ENCODE results near the gene CDH2.

The CDH2 gene

GRCh38 chr18:28178720-28179119 lies 1.8 kb upstream of the CDH2 start:
- DNase-seq (ENCODE audit: low spot score), result no peak
- in situ Hi-C loops (cut with MboI; ENCODE audit: low sequenced_read_pairs, unreplicated experiment), result no loop called here
- no peak for TF ChIP-seq CTCF (IDR thresholded peaks at IDR 0.05; ENCODE audit: borderline replicate concordance, control extremely low read depth, extremely low read depth, insufficient read depth, missing control alignments)

GRCh38 chr18:28177828-28178635 lies 1.1 kb upstream of the CDH2 start:
- DNase-seq (ENCODE audit: low spot score), result peak; percentile 40
- in situ Hi-C loops (cut with MboI; ENCODE audit: low sequenced_read_pairs, unreplicated experiment), result no loop called here
- no peak for TF ChIP-seq CTCF (IDR thresholded peaks at IDR 0.05; ENCODE audit: borderline replicate concordance, control extremely low read depth, extremely low read depth, insufficient read depth, missing control alignments)

- peak; percentile 34 for DNase-seq (ENCODE audit: low spot score)
- in situ Hi-C loops (cut with MboI; ENCODE audit: low sequenced_read_pairs, unreplicated experiment), result no loop called here
- TF ChIP-seq CTCF (IDR thresholded peaks at IDR 0.05; ENCODE audit: borderline replicate concordance, control extremely low read depth, extremely low read depth, insufficient read depth, missing control alignments), result no peak
Observed at GRCh38 chr18:28176698-28176947, 307 bp downstream of the CDH2 start.

GRCh38 chr18:28175930-28176697 lies 816 bp downstream of the CDH2 start:
- peak; percentile 27 for DNase-seq (ENCODE audit: low spot score)
- TF ChIP-seq CTCF (IDR thresholded peaks at IDR 0.05; ENCODE audit: borderline replicate concordance, control extremely low read depth, extremely low read depth, insufficient read depth, missing control alignments), result no peak
- in situ Hi-C loops (cut with MboI; ENCODE audit: low sequenced_read_pairs, unreplicated experiment), result no loop called here

- DNase-seq (ENCODE audit: low spot score), result no peak
- TF ChIP-seq CTCF (IDR thresholded peaks at IDR 0.05; ENCODE audit: borderline replicate concordance, control extremely low read depth, extremely low read depth, insufficient read depth, missing control alignments), result no peak
- in situ Hi-C loops (cut with MboI; ENCODE audit: low sequenced_read_pairs, unreplicated experiment), result no loop called here
Observed at GRCh38 chr18:28175150-28175929, 1.6 kb downstream of the CDH2 start.

GRCh38 chr18:28174181-28174905 lies 2.6 kb downstream of the CDH2 start:
- in situ Hi-C loops (cut with MboI; ENCODE audit: low sequenced_read_pairs, unreplicated experiment), result no loop called here
- no peak for DNase-seq (ENCODE audit: low spot score)
- TF ChIP-seq CTCF (IDR thresholded peaks at IDR 0.05; ENCODE audit: borderline replicate concordance, control extremely low read depth, extremely low read depth, insufficient read depth, missing control alignments), result no peak

Measured in GM13976 (cell line).